GM10248 (cell line): ENCODE results near the gene SIVA1.

Experiments
- CTCF ChIA-PET: fragments of 300-600 bp; sonication (Branson Sonifier 250); formaldehyde crosslinking; extraction: SDS; loops from one replicate; lab custom pipeline; 2021; ENCODE audit warnings: antibody characterized with exemption; lab: Yijun Ruan, JAX
- POLR2A ChIA-PET: fragments of 350-650 bp; sonication (Branson Sonifier 250); formaldehyde crosslinking; extraction: SDS; loops from one replicate; lab custom pipeline; 2020; ENCODE audit warnings: antibody characterized with exemption; lab: Yijun Ruan, JAX
- DNase-seq: peaks from one replicate; pipeline ENCODE4 v3.0.0; 2012; ENCODE audit errors: extremely low spot score
- TF ChIP-seq, protein P1 (sequence below): IDR thresholded peaks from 2 replicates; pipeline ENCODE4 v1.5.1; 2012; ENCODE audit warnings: mild to moderate bottlenecking, low read depth; ENCODE audit errors: extremely low read depth, missing control alignments, control extremely low read depth

The SIVA1 gene

DNA sequence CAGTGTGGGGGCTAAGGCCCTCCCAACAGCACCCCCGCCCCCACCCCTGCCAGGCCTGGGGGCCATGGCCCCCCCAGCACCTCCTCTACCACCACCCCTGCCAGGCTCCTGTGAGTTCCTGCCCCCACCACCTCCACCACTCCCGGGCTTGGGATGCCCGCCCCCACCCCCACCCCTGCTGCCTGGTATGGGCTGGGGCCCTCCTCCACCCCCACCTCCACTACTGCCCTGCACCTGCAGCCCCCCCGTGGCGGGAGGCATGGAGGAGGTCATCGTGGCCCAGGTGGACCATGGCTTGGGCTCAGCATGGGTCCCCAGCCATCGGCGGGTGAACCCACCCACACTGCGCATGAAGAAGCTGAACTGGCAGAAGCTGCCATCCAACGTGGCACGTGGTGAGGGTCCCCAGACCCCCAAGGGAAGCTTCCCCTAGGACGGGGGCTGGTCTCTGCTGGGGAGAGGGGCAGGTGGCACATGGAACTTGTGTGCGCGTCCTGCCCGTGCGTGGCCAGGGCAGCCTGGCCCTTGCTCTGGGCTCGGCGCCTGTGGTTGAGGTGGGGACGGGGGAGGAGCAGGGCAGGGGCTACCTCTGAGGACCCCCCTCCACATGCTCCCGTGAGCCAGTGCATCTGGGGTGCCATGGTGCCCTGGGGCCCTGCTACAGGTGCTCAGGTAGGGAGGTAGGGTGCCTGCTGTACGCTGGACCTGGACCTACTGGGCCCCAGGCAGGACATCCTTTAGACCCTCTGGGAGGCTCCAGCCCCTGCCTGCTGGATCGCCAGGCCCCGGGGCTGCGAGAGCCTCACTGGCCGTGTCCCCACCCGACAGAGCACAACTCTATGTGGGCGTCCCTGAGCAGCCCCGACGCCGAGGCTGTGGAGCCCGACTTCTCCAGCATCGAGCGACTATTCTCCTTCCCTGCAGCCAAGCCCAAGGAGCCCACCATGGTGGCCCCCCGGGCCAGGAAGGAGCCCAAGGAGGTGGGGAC is 45.0 kb upstream of the SIVA1 start:
- CTCF ChIA-PET, result interaction anchor here (1.1 to 4.7 kb wide), 11 partner anchors 14 to 57 kb away, joined by 3 to 24 read pairs (median 6); partner anchors contain the start of genes ADSS1 and SIVA1
- TF ChIP-seq, protein P1, sequence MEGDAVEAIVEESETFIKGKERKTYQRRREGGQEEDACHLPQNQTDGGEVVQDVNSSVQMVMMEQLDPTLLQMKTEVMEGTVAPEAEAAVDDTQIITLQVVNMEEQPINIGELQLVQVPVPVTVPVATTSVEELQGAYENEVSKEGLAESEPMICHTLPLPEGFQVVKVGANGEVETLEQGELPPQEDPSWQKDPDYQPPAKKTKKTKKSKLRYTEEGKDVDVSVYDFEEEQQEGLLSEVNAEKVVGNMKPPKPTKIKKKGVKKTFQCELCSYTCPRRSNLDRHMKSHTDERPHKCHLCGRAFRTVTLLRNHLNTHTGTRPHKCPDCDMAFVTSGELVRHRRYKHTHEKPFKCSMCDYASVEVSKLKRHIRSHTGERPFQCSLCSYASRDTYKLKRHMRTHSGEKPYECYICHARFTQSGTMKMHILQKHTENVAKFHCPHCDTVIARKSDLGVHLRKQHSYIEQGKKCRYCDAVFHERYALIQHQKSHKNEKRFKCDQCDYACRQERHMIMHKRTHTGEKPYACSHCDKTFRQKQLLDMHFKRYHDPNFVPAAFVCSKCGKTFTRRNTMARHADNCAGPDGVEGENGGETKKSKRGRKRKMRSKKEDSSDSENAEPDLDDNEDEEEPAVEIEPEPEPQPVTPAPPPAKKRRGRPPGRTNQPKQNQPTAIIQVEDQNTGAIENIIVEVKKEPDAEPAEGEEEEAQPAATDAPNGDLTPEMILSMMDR, result no peak
- POLR2A ChIA-PET, result no interaction called here
- DNase-seq, result no peak

GRCh38 chr14:104708606-104709268 is 44.2 kb upstream of the SIVA1 start:
- POLR2A ChIA-PET, result no interaction called here
- CTCF ChIA-PET, result interaction anchor here (0.7 to 4.7 kb wide), 22 partner anchors 8 to 69 kb away, joined by 3 to 24 read pairs (median 4); partner anchors contain the start of genes ADSS1 and SIVA1
- TF ChIP-seq, protein P1, result peak; percentile 95
- peak; percentile 93 for DNase-seq

GRCh38 chr14:104709387-104710039 is 43.4 kb upstream of the SIVA1 start:
- DNase-seq, result no peak
- POLR2A ChIA-PET, result no interaction called here
- TF ChIP-seq, protein P1, result no peak
- CTCF ChIA-PET, result interaction anchor here (0.7 to 4.7 kb wide), 22 partner anchors 9 to 69 kb away, joined by 3 to 24 read pairs (median 4); partner anchors contain the start of genes ADSS1 and SIVA1

DNA sequence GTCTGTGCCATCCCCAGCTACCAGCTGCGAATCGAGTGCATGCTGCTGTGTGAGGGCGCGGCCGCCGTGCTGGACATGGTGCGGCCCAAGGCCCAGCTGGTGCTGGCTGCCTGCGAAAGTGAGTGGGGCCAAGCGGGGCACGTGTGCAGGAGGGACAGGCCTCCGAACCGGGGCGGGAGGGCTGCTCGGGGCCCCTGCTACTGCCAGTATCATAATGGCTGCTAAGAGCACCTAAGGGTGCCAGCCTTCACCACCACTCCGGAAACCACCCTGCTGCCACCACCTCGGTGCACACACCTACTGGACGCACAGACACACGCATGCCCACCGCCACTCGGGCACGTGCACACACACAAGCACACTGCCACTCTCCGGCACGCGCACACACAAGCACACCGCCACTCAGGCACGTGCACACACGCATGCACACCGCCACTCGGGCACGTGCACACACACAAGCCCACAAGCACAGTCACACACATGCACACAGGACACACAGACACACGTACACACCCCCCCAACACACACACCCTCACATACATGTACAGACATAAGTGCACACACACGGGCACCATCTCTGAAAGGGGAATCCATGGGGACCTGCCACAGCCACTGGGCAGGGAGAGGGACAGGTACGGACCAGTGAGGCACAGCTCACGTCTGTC is 42.7 kb upstream of the SIVA1 start:
- DNase-seq, result no peak
- POLR2A ChIA-PET, result no interaction called here
- TF ChIP-seq, protein P1, result no peak
- CTCF ChIA-PET, result interaction anchor here (1.3 to 4.7 kb wide), 5 partner anchors 12 to 40 kb away, joined by 4 to 24 read pairs (median 9); partner anchors contain the start of gene ADSS1

DNA sequence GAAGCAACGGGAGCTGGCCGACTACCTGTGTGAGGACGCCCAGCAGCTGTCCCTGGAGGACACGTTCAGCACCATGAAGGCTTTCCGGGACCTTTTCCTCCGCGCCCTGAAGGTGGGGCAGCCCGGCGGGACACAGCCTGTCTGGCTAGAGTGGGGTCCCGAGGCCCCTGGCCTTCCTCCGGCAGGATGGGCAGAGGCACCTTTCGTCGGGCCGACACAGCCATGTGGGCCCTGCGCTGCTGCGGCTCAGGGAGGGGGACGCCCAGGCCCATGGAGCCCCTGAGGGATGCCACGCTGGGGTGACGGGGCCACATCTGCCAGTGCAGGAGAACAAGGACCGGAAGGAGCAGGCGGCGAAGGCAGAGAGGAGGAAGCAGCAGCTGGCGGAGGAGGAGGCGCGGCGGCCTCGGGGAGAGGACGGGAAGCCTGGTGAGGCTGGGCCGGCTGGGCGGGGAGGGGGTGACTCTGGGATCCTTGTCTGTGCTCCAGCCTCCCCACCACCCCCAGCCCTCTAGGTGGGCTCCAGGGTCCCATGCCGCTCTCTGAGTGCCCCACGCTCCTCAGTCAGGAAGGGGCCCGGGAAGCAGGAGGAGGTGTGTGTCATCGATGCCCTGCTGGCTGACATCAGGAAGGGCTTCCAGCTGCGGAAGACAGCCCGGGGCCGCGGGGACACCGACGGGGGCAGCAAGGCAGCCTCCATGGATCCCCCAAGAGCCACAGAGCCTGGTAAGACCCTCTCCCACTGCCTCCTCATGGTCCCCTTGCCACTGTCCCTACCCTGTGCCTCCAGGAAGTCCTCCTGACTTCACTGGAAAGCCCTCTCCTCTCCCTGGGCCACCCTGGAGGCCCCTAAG is 39.8 kb upstream of the SIVA1 start:
- POLR2A ChIA-PET, result no interaction called here

More for the DNA sequence above, 39.8 kb upstream of the SIVA1 start:
- DNase-seq, result no peak
- CTCF ChIA-PET, result no interaction called here
- TF ChIP-seq, protein P1, result no peak
